WTC11 (cell line): ENCODE measurements around the gene SHISA6.

ENCODE experiments used
- CREB1 ChIP-seq: sonication (generic); formaldehyde crosslinking; IDR thresholded peaks from 2 replicates; pipeline ENCODE4 v1.8.0; 2023; ENCODE audit warnings: mild to moderate bottlenecking, missing genetic modification reagents
- FOXJ3 ChIP-seq: sonication (generic); formaldehyde crosslinking; IDR thresholded peaks from 2 replicates; pipeline ENCODE4 v1.9.0; 2021; ENCODE audit warnings: missing genetic modification reagents, mild to moderate bottlenecking, borderline replicate concordance
- GABPB1 ChIP-seq: sonication (generic); formaldehyde crosslinking; IDR thresholded peaks from 2 replicates; pipeline ENCODE4 v1.8.1; 2023; ENCODE audit warnings: mild to moderate bottlenecking, missing genetic modification reagents
- JUN ChIP-seq: sonication (generic); formaldehyde crosslinking; IDR thresholded peaks from 2 replicates; pipeline ENCODE4 v1.8.0; 2023; ENCODE audit warnings: mild to moderate bottlenecking, missing genetic modification reagents
- MAX ChIP-seq: sonication (generic); formaldehyde crosslinking; IDR thresholded peaks from 2 replicates; pipeline ENCODE4 v1.8.0; 2022; ENCODE audit warnings: mild to moderate bottlenecking, missing genetic modification reagents
- NR2C2 ChIP-seq: sonication (generic); formaldehyde crosslinking; IDR thresholded peaks from 2 replicates; pipeline ENCODE4 v1.8.0; 2022; ENCODE audit warnings: mild to moderate bottlenecking, missing genetic modification reagents
- TEAD4 ChIP-seq: sonication (generic); formaldehyde crosslinking; IDR thresholded peaks from 2 replicates; pipeline ENCODE4 v1.8.0; 2022; ENCODE audit warnings: mild to moderate bottlenecking, missing genetic modification reagents
- USF2 ChIP-seq: sonication (generic); formaldehyde crosslinking; IDR thresholded peaks from 2 replicates; pipeline ENCODE4 v1.8.1; 2023; ENCODE audit warnings: mild to moderate bottlenecking, missing genetic modification reagents, moderate library complexity
- TF ChIP-seq, protein P1 (sequence below): fragments of 200-600 bp; IDR thresholded peaks from 2 replicates; pipeline ENCODE4 v1.8.0; 2022; ENCODE audit warnings: antibody characterized with exemption
- TF ChIP-seq, protein P2 (sequence below): sonication (generic); formaldehyde crosslinking; IDR thresholded peaks from 2 replicates; pipeline ENCODE4 v1.8.1; 2023; ENCODE audit warnings: mild to moderate bottlenecking, missing genetic modification reagents

- TF ChIP-seq, protein P1, sequence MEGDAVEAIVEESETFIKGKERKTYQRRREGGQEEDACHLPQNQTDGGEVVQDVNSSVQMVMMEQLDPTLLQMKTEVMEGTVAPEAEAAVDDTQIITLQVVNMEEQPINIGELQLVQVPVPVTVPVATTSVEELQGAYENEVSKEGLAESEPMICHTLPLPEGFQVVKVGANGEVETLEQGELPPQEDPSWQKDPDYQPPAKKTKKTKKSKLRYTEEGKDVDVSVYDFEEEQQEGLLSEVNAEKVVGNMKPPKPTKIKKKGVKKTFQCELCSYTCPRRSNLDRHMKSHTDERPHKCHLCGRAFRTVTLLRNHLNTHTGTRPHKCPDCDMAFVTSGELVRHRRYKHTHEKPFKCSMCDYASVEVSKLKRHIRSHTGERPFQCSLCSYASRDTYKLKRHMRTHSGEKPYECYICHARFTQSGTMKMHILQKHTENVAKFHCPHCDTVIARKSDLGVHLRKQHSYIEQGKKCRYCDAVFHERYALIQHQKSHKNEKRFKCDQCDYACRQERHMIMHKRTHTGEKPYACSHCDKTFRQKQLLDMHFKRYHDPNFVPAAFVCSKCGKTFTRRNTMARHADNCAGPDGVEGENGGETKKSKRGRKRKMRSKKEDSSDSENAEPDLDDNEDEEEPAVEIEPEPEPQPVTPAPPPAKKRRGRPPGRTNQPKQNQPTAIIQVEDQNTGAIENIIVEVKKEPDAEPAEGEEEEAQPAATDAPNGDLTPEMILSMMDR: no peak
- TF ChIP-seq, protein P2, sequence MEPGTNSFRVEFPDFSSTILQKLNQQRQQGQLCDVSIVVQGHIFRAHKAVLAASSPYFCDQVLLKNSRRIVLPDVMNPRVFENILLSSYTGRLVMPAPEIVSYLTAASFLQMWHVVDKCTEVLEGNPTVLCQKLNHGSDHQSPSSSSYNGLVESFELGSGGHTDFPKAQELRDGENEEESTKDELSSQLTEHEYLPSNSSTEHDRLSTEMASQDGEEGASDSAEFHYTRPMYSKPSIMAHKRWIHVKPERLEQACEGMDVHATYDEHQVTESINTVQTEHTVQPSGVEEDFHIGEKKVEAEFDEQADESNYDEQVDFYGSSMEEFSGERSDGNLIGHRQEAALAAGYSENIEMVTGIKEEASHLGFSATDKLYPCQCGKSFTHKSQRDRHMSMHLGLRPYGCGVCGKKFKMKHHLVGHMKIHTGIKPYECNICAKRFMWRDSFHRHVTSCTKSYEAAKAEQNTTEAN (CRISPR knock-in tag): no peak
- no peak for TF ChIP-seq CREB1 (CRISPR knock-in tag)
- no peak for TF ChIP-seq TEAD4 (CRISPR knock-in tag)
- TF ChIP-seq USF2: no peak
- TF ChIP-seq FOXJ3 (CRISPR knock-in tag): no peak
- no peak for TF ChIP-seq NR2C2 (CRISPR knock-in tag)
- TF ChIP-seq MAX: no peak
- TF ChIP-seq JUN (CRISPR knock-in tag): no peak
- no peak for TF ChIP-seq GABPB1 (CRISPR knock-in tag)
Observed at GRCh38 chr17:11363565-11364117, 122.6 kb downstream of the SHISA6 start.
